HCT116 (cell line): ENCODE data around the gene CERT1. TPM values are rescaled to one million over a fixed set of nuclear protein-coding genes. Genes with fewer than 3 reads are reported as not detected.
"Not testable (repeated sequence)": the region's sequence is repeated elsewhere in the genome, so short reads cannot be mapped to it uniquely, and the experiment has no call there.

Experiments
- ATAC-seq: fragments of 200-7000 bp; cut with Tn5 transposase; 2 replicates; pipeline ENCODE4 v1.9.1; 2020; ENCODE audit warnings: mild to moderate bottlenecking, moderate library complexity
- BruUV-seq: library from RNA; stranded (reverse); fragments of 400-500 nt; replicated peaks from 2 replicates; lab custom pipeline; 2021; lab: Mats Ljungman, UMichigan
- CTCF ChIA-PET: fragments of 300-600 bp; sonication (Branson Sonifier 250); formaldehyde crosslinking; loops from one replicate; lab custom pipeline; 2021; ENCODE audit warnings: antibody characterized with exemption; lab: Charles Lee
- POLR2A ChIA-PET: fragments of 300-600, 350-600 bp; sonication (Branson Sonifier 250); formaldehyde crosslinking; loops from one replicate; lab custom pipeline; 2021; ENCODE audit warnings: antibody characterized with exemption; lab: Charles Lee
- RAD21 ChIA-PET, 2 experiments: fragments of 300-600 bp; sonication (Branson Sonifier 250); formaldehyde crosslinking; loops; one replicate each; lab custom pipeline; 2023; ENCODE audit warnings: low total read pairs in 2 of 2; ENCODE audit not compliant: uncharacterized antibody in 2 of 2, unreplicated experiment in 2 of 2, low non-redundant PET in 1 of 2; lab: Charles Lee
- DNase-seq: peaks from one replicate; pipeline ENCODE4 v3.0.0-alpha.2; 2010; ENCODE audit warnings: low read depth, low spot score
- H2AFZ ChIP-seq: fragments of 200-600 bp; shearing (Covaris generic), sonication (generic); 2 replicates; pipeline ENCODE4 v1.6.1; 2017; ENCODE audit warnings: low read depth, mixed run types, mixed read lengths, antibody characterized with exemption, low read length; ENCODE audit not compliant: poor library complexity, severe bottlenecking
- H3K27ac ChIP-seq: 2 replicates; pipeline ENCODE4 v1.5.1; 2012; ENCODE audit warnings: low read depth, low read length
- H3K27me3 ChIP-seq: fragments of 200-600 bp; sonication (generic); 2 replicates; pipeline ENCODE4 v1.6.1; 2016; ENCODE audit warnings: mixed run types, low read length, mixed read lengths; ENCODE audit not compliant: insufficient read depth
- H3K36me3 ChIP-seq, 2 experiments: fragments of 200-500 bp in 1 of 2; fragments of 200-600 bp in 1 of 2; sonication (Bioruptor generic) in 1 of 2; sonication (generic) in 1 of 2; 2 replicates each; pipeline versions ENCODE4 v1.5.1 to v1.6.1; 2014 to 2016; ENCODE audit warnings: low read length in 2 of 2, inconsistent platforms in 1 of 2, mixed read lengths in 1 of 2, mixed run types in 1 of 2; ENCODE audit not compliant: insufficient read depth in 2 of 2, control insufficient read depth in 1 of 2
- H3K4me1 ChIP-seq, 2 experiments: fragments of 200-600 bp in 1 of 2; sonication (generic) in 1 of 2; 2 replicates each; pipeline versions ENCODE4 v1.5.1 to v1.6.1; 2012 to 2017; ENCODE audit warnings: low read length in 2 of 2, inconsistent platforms in 1 of 2, mild to moderate bottlenecking in 1 of 2, mixed read lengths in 1 of 2, mixed run types in 1 of 2, moderate library complexity in 1 of 2; ENCODE audit not compliant: insufficient read depth in 2 of 2, control insufficient read depth in 1 of 2
- H3K4me2 ChIP-seq: fragments of 200-600 bp; sonication (generic); 2 replicates; pipeline ENCODE4 v1.6.1; 2017; ENCODE audit warnings: mixed run types, low read length, mixed read lengths
- H3K4me3 ChIP-seq, 2 experiments: fragments of 200-600 bp in 1 of 2; sonication (generic) in 1 of 2; replicated peaks in 1 of 2; 2 replicates each; pipeline ENCODE4 v1.5.1; 2011 to 2016; ENCODE audit warnings: low read length in 2 of 2, control low read depth in 1 of 2, low read depth in 1 of 2, mild to moderate bottlenecking in 1 of 2, mixed read lengths in 1 of 2, mixed run types in 1 of 2
- H3K79me2 ChIP-seq: fragments of 200-600 bp; sonication (generic); 2 replicates; pipeline ENCODE4 v1.6.1; 2017; ENCODE audit warnings: mild to moderate bottlenecking, mixed run types, low read length, moderate library complexity, mixed read lengths; ENCODE audit not compliant: insufficient read depth
- H3K9ac ChIP-seq: fragments of 200-600 bp; sonication (generic); 2 replicates; pipeline ENCODE4 v1.6.1; 2016; ENCODE audit warnings: low read length, mixed read lengths
- H3K9me2 ChIP-seq: fragments of 200-600 bp; sonication (generic), shearing (Covaris generic); 2 replicates; pipeline ENCODE4 v1.6.1; 2017; ENCODE audit warnings: mixed run types, mild to moderate bottlenecking, moderate library complexity; ENCODE audit not compliant: insufficient read depth
- H3K9me3 ChIP-seq, 2 experiments: fragments of 200-500 bp in 1 of 2; fragments of 200-600 bp in 1 of 2; sonication (Bioruptor generic) in 1 of 2; sonication (generic) in 1 of 2; 2 replicates each; pipeline ENCODE4 v1.6.1; 2014 to 2017; ENCODE audit warnings: low read length in 2 of 2, mixed read lengths in 2 of 2, inconsistent platforms in 1 of 2, low read depth in 1 of 2, mild to moderate bottlenecking in 1 of 2, mixed run types in 1 of 2, moderate library complexity in 1 of 2; ENCODE audit not compliant: control insufficient read depth in 1 of 2, insufficient read depth in 1 of 2
- H4K20me1 ChIP-seq: fragments of 200-600 bp; sonication (generic), shearing (Covaris generic); 2 replicates; pipeline ENCODE4 v1.6.1; 2017; ENCODE audit warnings: mixed run types, mild to moderate bottlenecking, moderate library complexity; ENCODE audit not compliant: insufficient read depth
- EZH2 ChIP-seq: fragments of 200-600 bp; sonication (generic); IDR thresholded peaks from 2 replicates; pipeline ENCODE4 v1.6.1; 2017; ENCODE audit warnings: antibody characterized with exemption, mixed run types
- EZH2phosphoT487 ChIP-seq: fragments of 200-600 bp; IDR thresholded peaks from 2 replicates; pipeline ENCODE4 v1.6.1; 2018; ENCODE audit warnings: antibody characterized with exemption, borderline replicate concordance
- JUND ChIP-seq: IDR thresholded peaks from 2 replicates; pipeline ENCODE4 v1.6.1; 2012
- POLR2A ChIP-seq: IDR thresholded peaks from 2 replicates; pipeline ENCODE4 v1.7.0; 2011; ENCODE audit warnings: borderline replicate concordance; ENCODE audit not compliant: insufficient read depth, insufficient read length; ENCODE audit errors: extremely low read depth
- RAD21 ChIP-seq: IDR thresholded peaks from 2 replicates; pipeline ENCODE4 v1.6.1; 2012; ENCODE audit warnings: low read depth, mild to moderate bottlenecking
- TCF7L2 ChIP-seq: IDR thresholded peaks from 2 replicates; pipeline ENCODE4 v1.7.0; 2011; ENCODE audit warnings: borderline replicate concordance, inconsistent platforms; ENCODE audit not compliant: insufficient read depth, insufficient read length; ENCODE audit errors: extremely low read depth
- intact Hi-C: fragments of 100-400 bp; cut with micrococcal nuclease; formaldehyde crosslinking; loops from 2 replicates; pipeline ENCODE4 v1.10.0; 2022
- total RNA-seq: library from RNA; stranded (reverse); gene quantifications from one replicate; pipeline ENCODE4 v1.2.1, GENCODE V29; 2021; ENCODE audit not compliant: unreplicated experiment
- TF ChIP-seq, protein P1 (sequence below): IDR thresholded peaks from 2 replicates; pipeline ENCODE4 v1.6.1; 2012; ENCODE audit warnings: low read depth
- TF ChIP-seq, protein P2 (sequence below): IDR thresholded peaks from 2 replicates; pipeline ENCODE4 v1.6.1; 2012
- TF ChIP-seq, protein P3 (sequence below), 3 experiments: fragments of 200-600 bp in 1 of 3; sonication (generic) in 1 of 3; IDR thresholded peaks in 2 of 3; conservative IDR thresholded peaks in 1 of 3; 2 replicates each; pipeline ENCODE4 v1.5.1; 2012 to 2017; ENCODE audit warnings: low read depth in 2 of 3, low read length in 2 of 3, antibody characterized with exemption in 1 of 3, borderline replicate concordance in 1 of 3, control low read depth in 1 of 3, mild to moderate bottlenecking in 1 of 3, mixed read lengths in 1 of 3, mixed run types in 1 of 3, moderate library complexity in 1 of 3; ENCODE audit not compliant: insufficient read depth in 1 of 3
- TF ChIP-seq, protein P4 (sequence below): IDR thresholded peaks from 2 replicates; pipeline ENCODE4 v1.6.1; 2011; ENCODE audit warnings: mild to moderate bottlenecking, low read length, moderate library complexity; ENCODE audit not compliant: insufficient replicate concordance; ENCODE audit errors: extremely low read depth
- TF ChIP-seq, protein P5 (sequence below): IDR thresholded peaks from 2 replicates; pipeline ENCODE4 v1.6.1; 2012

Gene CERT1
- total RNA-seq, 1 experiment from 2014 or later: 22.8 TPM

DNA sequence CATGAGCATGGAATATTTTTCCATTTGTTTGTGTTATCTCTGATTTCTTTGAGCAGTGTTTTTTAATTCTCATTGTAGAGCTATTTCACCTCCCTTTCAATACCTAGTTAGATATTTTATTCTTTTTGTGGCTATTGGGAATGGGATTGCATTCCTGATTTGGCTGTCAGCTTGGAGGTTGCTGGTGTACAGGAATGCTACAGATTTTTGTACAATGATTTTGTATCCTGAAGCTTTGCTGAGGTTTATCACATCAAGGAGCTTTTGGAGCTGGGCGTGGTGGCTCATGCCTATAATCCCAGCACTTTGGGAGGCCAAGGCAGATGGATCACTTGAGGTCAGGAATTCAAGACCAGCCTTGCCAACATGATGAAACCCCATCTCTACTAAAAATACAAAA is 22.3 kb upstream of the CERT1 start:
- peaks cover 37% of the 10 kb centered on the region for H3K79me2 ChIP-seq
- intact Hi-C loops, H3K27ac ChIP-seq: not testable (repeated sequence)

DNA sequence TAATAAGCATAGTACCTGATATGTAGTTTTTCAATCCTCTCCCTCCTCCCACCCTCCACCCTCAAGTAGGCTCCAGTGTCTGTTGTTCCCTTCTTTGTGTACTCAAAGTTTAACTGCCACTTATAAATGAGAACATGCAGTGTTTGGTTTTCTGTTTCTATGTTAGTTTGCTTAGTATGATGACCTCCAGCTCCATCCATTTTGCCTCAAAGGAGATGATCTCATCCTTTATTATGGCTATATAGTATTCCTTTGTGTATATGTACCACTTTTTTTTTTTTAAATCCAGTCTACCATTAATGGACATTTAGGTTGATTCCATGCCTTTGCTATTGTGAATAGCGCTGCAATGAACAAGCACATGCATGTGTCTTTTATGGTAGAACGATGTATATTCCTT is 20.8 kb upstream of the CERT1 start:
- intact Hi-C loops: no loop called here
- BruUV-seq: no TSS peak
- H3K79me2 ChIP-seq: peaks cover 33% of the 10 kb centered on the region
- no peaks in the 10 kb centered on the region for H3K36me3 ChIP-seq
- H3K27me3 ChIP-seq: no peaks in the 10 kb centered on the region
- TF ChIP-seq EZH2phosphoT487 (no peak), EZH2 (no peak), TCF7L2 (no peak), POLR2A (no peak), RAD21 (no peak), JUND (no peak)
- TF ChIP-seq, protein P1, sequence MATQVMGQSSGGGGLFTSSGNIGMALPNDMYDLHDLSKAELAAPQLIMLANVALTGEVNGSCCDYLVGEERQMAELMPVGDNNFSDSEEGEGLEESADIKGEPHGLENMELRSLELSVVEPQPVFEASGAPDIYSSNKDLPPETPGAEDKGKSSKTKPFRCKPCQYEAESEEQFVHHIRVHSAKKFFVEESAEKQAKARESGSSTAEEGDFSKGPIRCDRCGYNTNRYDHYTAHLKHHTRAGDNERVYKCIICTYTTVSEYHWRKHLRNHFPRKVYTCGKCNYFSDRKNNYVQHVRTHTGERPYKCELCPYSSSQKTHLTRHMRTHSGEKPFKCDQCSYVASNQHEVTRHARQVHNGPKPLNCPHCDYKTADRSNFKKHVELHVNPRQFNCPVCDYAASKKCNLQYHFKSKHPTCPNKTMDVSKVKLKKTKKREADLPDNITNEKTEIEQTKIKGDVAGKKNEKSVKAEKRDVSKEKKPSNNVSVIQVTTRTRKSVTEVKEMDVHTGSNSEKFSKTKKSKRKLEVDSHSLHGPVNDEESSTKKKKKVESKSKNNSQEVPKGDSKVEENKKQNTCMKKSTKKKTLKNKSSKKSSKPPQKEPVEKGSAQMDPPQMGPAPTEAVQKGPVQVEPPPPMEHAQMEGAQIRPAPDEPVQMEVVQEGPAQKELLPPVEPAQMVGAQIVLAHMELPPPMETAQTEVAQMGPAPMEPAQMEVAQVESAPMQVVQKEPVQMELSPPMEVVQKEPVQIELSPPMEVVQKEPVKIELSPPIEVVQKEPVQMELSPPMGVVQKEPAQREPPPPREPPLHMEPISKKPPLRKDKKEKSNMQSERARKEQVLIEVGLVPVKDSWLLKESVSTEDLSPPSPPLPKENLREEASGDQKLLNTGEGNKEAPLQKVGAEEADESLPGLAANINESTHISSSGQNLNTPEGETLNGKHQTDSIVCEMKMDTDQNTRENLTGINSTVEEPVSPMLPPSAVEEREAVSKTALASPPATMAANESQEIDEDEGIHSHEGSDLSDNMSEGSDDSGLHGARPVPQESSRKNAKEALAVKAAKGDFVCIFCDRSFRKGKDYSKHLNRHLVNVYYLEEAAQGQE: no peak
- TF ChIP-seq, protein P2, sequence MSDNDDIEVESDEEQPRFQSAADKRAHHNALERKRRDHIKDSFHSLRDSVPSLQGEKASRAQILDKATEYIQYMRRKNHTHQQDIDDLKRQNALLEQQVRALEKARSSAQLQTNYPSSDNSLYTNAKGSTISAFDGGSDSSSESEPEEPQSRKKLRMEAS: no peak
- TF ChIP-seq, protein P3, sequence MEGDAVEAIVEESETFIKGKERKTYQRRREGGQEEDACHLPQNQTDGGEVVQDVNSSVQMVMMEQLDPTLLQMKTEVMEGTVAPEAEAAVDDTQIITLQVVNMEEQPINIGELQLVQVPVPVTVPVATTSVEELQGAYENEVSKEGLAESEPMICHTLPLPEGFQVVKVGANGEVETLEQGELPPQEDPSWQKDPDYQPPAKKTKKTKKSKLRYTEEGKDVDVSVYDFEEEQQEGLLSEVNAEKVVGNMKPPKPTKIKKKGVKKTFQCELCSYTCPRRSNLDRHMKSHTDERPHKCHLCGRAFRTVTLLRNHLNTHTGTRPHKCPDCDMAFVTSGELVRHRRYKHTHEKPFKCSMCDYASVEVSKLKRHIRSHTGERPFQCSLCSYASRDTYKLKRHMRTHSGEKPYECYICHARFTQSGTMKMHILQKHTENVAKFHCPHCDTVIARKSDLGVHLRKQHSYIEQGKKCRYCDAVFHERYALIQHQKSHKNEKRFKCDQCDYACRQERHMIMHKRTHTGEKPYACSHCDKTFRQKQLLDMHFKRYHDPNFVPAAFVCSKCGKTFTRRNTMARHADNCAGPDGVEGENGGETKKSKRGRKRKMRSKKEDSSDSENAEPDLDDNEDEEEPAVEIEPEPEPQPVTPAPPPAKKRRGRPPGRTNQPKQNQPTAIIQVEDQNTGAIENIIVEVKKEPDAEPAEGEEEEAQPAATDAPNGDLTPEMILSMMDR (IDR thresholded peaks at IDR 0.05 in 2 of 3, conservative IDR thresholded peaks at IDR 0.05 in 1 of 3; ENCODE audit: borderline replicate concordance in 1 of 3, insufficient read depth in 1 of 3, low read depth in 2 of 3, low read length in 2 of 3): no peak
- TF ChIP-seq, protein P4, sequence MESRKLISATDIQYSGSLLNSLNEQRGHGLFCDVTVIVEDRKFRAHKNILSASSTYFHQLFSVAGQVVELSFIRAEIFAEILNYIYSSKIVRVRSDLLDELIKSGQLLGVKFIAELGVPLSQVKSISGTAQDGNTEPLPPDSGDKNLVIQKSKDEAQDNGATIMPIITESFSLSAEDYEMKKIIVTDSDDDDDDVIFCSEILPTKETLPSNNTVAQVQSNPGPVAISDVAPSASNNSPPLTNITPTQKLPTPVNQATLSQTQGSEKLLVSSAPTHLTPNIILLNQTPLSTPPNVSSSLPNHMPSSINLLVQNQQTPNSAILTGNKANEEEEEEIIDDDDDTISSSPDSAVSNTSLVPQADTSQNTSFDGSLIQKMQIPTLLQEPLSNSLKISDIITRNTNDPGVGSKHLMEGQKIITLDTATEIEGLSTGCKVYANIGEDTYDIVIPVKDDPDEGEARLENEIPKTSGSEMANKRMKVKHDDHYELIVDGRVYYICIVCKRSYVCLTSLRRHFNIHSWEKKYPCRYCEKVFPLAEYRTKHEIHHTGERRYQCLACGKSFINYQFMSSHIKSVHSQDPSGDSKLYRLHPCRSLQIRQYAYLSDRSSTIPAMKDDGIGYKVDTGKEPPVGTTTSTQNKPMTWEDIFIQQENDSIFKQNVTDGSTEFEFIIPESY: no peak
- TF ChIP-seq, protein P5, sequence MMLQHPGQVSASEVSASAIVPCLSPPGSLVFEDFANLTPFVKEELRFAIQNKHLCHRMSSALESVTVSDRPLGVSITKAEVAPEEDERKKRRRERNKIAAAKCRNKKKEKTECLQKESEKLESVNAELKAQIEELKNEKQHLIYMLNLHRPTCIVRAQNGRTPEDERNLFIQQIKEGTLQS: no peak
- H4K20me1 ChIP-seq: no peaks in the 10 kb centered on the region
- H3K9me3 ChIP-seq: no peaks in the 10 kb centered on the region
- DNase-seq (no peak), ATAC-seq (no peak)
- ChIA-PET RAD21 (no interaction called here), CTCF (no interaction called here), POLR2A (no interaction called here)
- no peaks in the 10 kb centered on the region; a peak in 1 of 4 replicates for H3K4me1 ChIP-seq
- no peak overlapping the region for H2AFZ ChIP-seq
- no peak overlapping the region for H3K4me3 ChIP-seq
- H3K27ac ChIP-seq: no peak overlapping the region
- H3K9me2 ChIP-seq: no peaks in the 10 kb centered on the region
- no peak overlapping the region for H3K9ac ChIP-seq
- H3K4me2 ChIP-seq: no peak overlapping the region

More for the DNA sequence above, 22.3 kb upstream of the CERT1 start:
- H3K27me3 ChIP-seq, H3K36me3 ChIP-seq, H3K9me3 ChIP-seq, RAD21 ChIA-PET, H2AFZ ChIP-seq, ATAC-seq, H3K9me2 ChIP-seq, H4K20me1 ChIP-seq, H3K4me1 ChIP-seq, CTCF ChIA-PET, H3K4me3 ChIP-seq, BruUV-seq, H3K9ac ChIP-seq, H3K4me2 ChIP-seq, POLR2A ChIA-PET, DNase-seq: not testable (repeated sequence)
